Measurements from ENCODE around the gene APP.

- TF ChIP-seq, protein P1, sequence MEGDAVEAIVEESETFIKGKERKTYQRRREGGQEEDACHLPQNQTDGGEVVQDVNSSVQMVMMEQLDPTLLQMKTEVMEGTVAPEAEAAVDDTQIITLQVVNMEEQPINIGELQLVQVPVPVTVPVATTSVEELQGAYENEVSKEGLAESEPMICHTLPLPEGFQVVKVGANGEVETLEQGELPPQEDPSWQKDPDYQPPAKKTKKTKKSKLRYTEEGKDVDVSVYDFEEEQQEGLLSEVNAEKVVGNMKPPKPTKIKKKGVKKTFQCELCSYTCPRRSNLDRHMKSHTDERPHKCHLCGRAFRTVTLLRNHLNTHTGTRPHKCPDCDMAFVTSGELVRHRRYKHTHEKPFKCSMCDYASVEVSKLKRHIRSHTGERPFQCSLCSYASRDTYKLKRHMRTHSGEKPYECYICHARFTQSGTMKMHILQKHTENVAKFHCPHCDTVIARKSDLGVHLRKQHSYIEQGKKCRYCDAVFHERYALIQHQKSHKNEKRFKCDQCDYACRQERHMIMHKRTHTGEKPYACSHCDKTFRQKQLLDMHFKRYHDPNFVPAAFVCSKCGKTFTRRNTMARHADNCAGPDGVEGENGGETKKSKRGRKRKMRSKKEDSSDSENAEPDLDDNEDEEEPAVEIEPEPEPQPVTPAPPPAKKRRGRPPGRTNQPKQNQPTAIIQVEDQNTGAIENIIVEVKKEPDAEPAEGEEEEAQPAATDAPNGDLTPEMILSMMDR (IDR thresholded peaks at IDR 0.05; ENCODE audit: low read length), result no peak
- no peak for TF ChIP-seq EZH2 (optimal IDR thresholded peaks at IDR 0.05; ENCODE audit: low read depth, low read length)
- no peak for TF ChIP-seq EZH2phosphoT487 (IDR thresholded peaks at IDR 0.05; ENCODE audit: low read length)
Observed at GRCh38 chr21:25953659-25954058, 216.9 kb downstream of the APP start.
